GM21619 (cell line): ENCODE results near the gene ZNF92.
"Not testable (repeated sequence)": the region's sequence is repeated elsewhere in the genome, so short reads cannot be mapped to it uniquely, and the experiment has no call there.

Experiments
- ATAC-seq: cut with Tn5 transposase; IDR thresholded peaks from one replicate; pipeline ENCODE4 v1.9.1; 2021; ENCODE audit not compliant: unreplicated experiment

The ZNF92 gene

GRCh38 chr7:65373608-65374351 lies at the start of gene ZNF92:
TSS of gene ZNF92 (plus strand) at chr7:65373855. CDS start at chr7:65373998, 143 bp downstream.
- peak; percentile 99 for ATAC-seq

GRCh38 chr7:65325793-65326432 lies 47.7 kb upstream of the ZNF92 start:
- ATAC-seq = no peak

GRCh38 chr7:65338346-65338745 lies 35.3 kb upstream of the ZNF92 start:
- ATAC-seq = no peak

- ATAC-seq = no peak
Observed at GRCh38 chr7:65339257-65339656, 34.4 kb upstream of the ZNF92 start.

- no peak for ATAC-seq
Observed at GRCh38 chr7:65342723-65343629, 30.7 kb upstream of the ZNF92 start.

GRCh38 chr7:65344541-65344940 lies 29.1 kb upstream of the ZNF92 start:
- ATAC-seq = not testable (repeated sequence)

- no peak for ATAC-seq
Observed at GRCh38 chr7:65354263-65354662, 19.4 kb upstream of the ZNF92 start.

- no peak for ATAC-seq
Observed at GRCh38 chr7:65369843-65370242, 3.8 kb upstream of the ZNF92 start.

GRCh38 chr7:65371468-65371867 lies 2.2 kb upstream of the ZNF92 start:
- no peak for ATAC-seq

GRCh38 chr7:65379318-65379717 lies 5.7 kb downstream of the ZNF92 start:
- ATAC-seq = no peak

- no peak for ATAC-seq
Observed at GRCh38 chr7:65381742-65382141, 8.1 kb downstream of the ZNF92 start.

- ATAC-seq = no peak
Observed at GRCh38 chr7:65382452-65382851, 8.8 kb downstream of the ZNF92 start.

GRCh38 chr7:65387891-65388290 lies 14.2 kb downstream of the ZNF92 start:
- no peak for ATAC-seq

GRCh38 chr7:65390588-65390987 lies 16.9 kb downstream of the ZNF92 start:
- ATAC-seq = peak; percentile 83

GRCh38 chr7:65397730-65398142 lies 24.1 kb downstream of the ZNF92 start:
- no peak for ATAC-seq

GRCh38 chr7:65398671-65399070 lies 25.0 kb downstream of the ZNF92 start:
- not testable (repeated sequence) for ATAC-seq

- not testable (repeated sequence) for ATAC-seq
Observed at GRCh38 chr7:65399101-65399500, 25.4 kb downstream of the ZNF92 start.

- no peak for ATAC-seq
Observed at GRCh38 chr7:65404020-65404419, 30.4 kb downstream of the ZNF92 start.

GRCh38 chr7:65406706-65407105 lies 33.1 kb downstream of the ZNF92 start:
- not testable (repeated sequence) for ATAC-seq

GRCh38 chr7:65409363-65409762 lies 35.7 kb downstream of the ZNF92 start:
- no peak for ATAC-seq

- ATAC-seq = no peak
Observed at GRCh38 chr7:65411249-65411648, 37.6 kb downstream of the ZNF92 start.
